ENCODE data around the gene SLC22A9.

DNA sequence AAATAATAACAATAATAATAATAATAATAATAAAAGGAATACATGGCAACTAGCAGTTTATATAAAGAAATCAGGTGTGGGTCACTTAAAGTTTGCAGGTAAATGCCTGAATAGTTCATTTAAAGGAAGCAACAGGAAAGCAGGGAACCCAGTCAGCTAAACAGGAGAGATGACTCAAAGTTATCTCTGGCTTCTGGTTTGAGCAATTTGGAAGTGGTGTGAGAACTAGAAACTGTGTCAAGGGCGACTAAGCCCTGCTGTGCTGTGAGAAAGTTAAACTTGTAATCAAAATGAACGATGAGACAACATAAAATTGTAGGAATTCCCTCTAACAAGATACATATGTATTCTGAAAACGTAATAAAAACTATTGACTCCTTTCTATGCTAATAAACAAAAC, 35.5 kb downstream of the SLC22A9 start:
- TF ChIP-seq, protein P1, sequence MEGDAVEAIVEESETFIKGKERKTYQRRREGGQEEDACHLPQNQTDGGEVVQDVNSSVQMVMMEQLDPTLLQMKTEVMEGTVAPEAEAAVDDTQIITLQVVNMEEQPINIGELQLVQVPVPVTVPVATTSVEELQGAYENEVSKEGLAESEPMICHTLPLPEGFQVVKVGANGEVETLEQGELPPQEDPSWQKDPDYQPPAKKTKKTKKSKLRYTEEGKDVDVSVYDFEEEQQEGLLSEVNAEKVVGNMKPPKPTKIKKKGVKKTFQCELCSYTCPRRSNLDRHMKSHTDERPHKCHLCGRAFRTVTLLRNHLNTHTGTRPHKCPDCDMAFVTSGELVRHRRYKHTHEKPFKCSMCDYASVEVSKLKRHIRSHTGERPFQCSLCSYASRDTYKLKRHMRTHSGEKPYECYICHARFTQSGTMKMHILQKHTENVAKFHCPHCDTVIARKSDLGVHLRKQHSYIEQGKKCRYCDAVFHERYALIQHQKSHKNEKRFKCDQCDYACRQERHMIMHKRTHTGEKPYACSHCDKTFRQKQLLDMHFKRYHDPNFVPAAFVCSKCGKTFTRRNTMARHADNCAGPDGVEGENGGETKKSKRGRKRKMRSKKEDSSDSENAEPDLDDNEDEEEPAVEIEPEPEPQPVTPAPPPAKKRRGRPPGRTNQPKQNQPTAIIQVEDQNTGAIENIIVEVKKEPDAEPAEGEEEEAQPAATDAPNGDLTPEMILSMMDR (IDR thresholded peaks at IDR 0.05 in 2 of 3, conservative IDR thresholded peaks at IDR 0.05 in 1 of 3; ENCODE audit: control insufficient read depth in 2 of 3, extremely low read depth in 1 of 3, insufficient read depth in 1 of 3, low read depth in 3 of 3, low read length in 3 of 3) = no peak
- no peak for TF ChIP-seq EP300 (IDR thresholded peaks at IDR 0.05; ENCODE audit: borderline replicate concordance in 1 of 2, control insufficient read depth in 1 of 2, low read depth in 2 of 2, low read length in 2 of 2)
- TF ChIP-seq SPI1 (IDR thresholded peaks at IDR 0.05; ENCODE audit: borderline replicate concordance, insufficient read depth, low read depth, low read length) = no peak
- no peak for TF ChIP-seq NKRF (conservative IDR thresholded peaks at IDR 0.05)
- TF ChIP-seq DPF2 (IDR thresholded peaks at IDR 0.05) = no peak
- TF ChIP-seq ATF2 (IDR thresholded peaks at IDR 0.05; ENCODE audit: low read length) = no peak
- no peak for TF ChIP-seq NFYB (IDR thresholded peaks at IDR 0.05; ENCODE audit: insufficient read depth, low read depth, low read length)
- TF ChIP-seq TCF12 (IDR thresholded peaks at IDR 0.05; ENCODE audit: low read depth, low read length) = no peak
- no peak for TF ChIP-seq EZH2 (IDR thresholded peaks at IDR 0.05; ENCODE audit: borderline replicate concordance, control insufficient read depth, low read depth, low read length)
- no peak for TF ChIP-seq RBBP5 (conservative IDR thresholded peaks at IDR 0.05)
- no peak for TF ChIP-seq SMC3 (IDR thresholded peaks at IDR 0.05; ENCODE audit: borderline replicate concordance, low read length)
- TF ChIP-seq KDM1A (IDR thresholded peaks at IDR 0.05; ENCODE audit: borderline replicate concordance) = no peak
- TF ChIP-seq RFX5 (IDR thresholded peaks at IDR 0.05; ENCODE audit: low read depth, low read length) = no peak
- TF ChIP-seq USF1 (IDR thresholded peaks at IDR 0.05; ENCODE audit: borderline replicate concordance, extremely low read length, insufficient read depth, low read depth, low read length) = no peak
